ENCODE results near the gene CDC73.
A peak's percentile ranks its signal among the peaks of the same experiment; 100 is the strongest.
"Not testable (repeated sequence)": the region's sequence is repeated elsewhere in the genome, so short reads cannot be mapped to it uniquely, and the experiment has no call there.

The CDC73 gene

DNA sequence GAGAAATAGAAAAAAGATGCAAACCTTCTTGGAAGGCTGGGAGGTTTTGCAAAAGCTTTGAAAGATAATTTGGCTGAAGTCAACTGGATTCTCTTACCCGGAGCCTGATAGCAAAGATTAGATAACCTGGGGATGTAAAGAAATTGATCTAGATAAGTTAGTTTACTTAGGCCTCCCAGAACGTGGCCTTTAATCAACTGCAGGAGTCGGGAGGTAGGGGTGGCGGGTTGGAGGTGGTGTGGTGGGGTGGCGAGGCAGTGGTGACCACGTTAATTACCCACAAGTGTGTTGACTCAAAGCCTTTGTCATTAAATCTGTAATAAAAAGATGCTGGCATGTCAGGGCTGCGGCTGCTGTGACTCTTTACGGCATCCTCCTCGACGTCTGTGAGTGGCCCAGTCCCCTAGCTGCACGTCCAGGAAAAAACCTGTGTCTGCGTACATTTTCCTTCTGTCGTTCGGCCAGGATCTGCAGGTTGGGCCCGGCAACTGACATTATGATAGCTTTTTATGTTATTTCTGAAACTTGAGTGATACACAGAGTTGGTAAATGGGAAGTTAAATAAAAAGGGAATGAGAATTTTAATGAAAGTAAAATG is 115.6 kb downstream of the CDC73 start:
- no peak for DNase-seq

DNA sequence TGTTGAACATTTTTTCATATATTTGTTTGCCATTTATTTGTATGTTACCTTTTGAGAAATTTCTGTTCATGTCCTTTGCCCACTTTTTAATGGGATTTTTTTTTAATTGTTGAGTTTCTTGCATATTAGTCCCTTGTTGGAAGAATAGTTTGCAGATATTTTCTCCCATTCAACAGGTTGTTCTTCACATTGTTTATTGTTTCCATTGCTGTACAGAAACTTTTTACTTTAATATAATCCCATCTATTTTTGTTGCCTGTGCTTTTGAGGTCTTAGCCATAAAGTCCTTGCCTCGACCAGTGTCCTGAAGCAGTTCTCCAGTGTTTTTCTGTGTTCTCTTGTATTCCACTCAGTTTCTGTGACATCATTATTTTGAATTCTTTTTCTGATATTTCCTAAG is 118.8 kb downstream of the CDC73 start:
- no peak for DNase-seq

DNA sequence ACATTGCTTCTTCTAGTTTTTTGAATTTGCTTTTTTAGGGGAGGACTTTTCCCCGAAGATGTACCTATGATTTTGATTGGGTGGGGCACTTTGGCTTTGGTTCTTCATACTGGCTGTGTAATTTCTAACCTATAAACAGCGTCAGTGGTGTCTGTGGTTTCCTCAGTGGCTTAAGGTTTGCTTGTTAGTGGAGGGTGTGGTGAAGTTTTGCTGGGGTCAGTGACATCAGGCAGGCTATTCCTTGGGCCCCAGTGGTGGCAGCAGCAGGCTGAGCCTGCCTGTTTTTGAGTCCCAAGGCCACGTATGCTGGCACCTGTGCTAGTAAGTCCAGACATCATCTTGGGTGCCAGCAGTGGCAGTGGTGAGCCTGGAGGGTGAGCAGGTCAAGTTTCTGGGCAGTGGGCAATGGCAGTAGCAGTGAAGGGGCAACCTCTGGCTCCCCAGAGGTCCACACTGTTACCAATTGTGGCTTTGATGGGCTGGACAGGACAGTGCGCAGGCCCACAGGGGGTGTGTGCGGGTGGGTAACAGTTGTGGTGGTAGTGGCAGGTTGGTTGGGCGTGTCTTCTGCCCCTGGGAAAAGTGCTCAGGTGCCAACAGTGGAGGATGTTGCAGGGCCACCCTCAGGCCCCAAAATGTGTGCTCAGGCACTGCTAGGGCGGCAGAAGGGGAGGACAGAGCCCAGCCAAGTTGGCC is 119.4 kb downstream of the CDC73 start:
- peak; percentile 20 for DNase-seq

GRCh38 chr1:193242000-193242399 is 120.2 kb downstream of the CDC73 start:
- DNase-seq = no peak

- DNase-seq = no peak
Measured at GRCh38 chr1:193249187-193249586, 127.4 kb downstream of the CDC73 start.

- DNase-seq = no peak
Measured at GRCh38 chr1:193251950-193252349, 130.1 kb downstream of the CDC73 start.

- DNase-seq = no peak
Measured at GRCh38 chr1:193256019-193256418, 134.2 kb downstream of the CDC73 start.

GRCh38 chr1:193259636-193260035 is 137.8 kb downstream of the CDC73 start:
- no peak for DNase-seq

DNA sequence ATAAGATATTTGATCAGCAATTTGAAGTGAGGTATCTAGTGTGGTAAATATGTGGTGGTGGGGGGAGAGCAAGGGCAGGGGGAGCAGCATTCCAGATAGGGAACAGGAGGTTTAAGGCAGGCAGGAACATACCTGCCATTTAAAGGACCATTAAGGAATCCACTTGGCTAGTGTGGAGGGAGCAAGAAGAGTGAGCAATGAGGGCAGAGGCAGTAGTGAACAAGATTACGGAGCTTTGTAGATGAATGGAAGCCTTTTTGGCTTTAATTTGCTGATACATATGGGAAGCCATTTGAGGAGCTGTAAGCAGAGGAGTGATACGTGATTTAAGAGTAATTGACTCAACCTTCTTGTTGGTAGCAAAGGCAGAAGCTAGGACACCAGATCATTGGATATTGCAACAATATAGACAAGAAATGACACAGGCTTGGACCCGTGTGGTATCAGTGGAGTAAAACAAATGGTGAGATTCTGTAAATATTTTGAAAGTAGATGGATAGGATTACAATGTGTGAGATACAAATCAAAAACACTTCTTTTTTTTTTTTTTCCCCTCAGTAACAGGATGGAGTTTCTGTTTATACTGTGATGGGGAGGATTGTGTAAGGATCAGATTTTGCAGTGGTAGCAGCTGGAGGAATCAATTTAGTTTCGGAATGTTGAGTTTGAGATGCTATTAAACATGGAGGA is 138.4 kb downstream of the CDC73 start:
- DNase-seq = no peak

- no peak for DNase-seq
Measured at GRCh38 chr1:193260896-193261295, 139.1 kb downstream of the CDC73 start.

DNA sequence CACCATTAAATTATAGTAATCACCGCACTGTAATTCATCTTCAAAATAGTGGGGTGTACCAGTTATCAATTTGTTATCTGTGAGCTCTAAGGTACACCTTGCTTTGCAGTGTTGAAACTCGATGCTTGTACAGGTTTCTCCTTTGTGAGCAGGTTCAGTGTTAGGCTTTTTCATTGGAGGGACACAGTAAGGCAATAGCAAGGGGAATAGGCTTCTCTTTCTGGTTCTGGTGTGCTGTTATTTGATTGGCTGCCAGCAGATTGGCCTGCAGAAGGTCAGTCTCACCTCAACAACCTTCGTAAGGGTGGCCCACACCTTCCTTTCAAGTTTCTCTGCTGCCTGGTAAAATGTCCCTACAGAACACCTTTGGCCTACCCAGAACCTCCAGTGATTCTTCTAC is 140.8 kb downstream of the CDC73 start:
- DNase-seq = no peak

GRCh38 chr1:193264313-193265065 is 142.7 kb downstream of the CDC73 start:
- no peak for DNase-seq

- DNase-seq = no peak
Measured at GRCh38 chr1:193265716-193266115, 143.9 kb downstream of the CDC73 start.

DNA sequence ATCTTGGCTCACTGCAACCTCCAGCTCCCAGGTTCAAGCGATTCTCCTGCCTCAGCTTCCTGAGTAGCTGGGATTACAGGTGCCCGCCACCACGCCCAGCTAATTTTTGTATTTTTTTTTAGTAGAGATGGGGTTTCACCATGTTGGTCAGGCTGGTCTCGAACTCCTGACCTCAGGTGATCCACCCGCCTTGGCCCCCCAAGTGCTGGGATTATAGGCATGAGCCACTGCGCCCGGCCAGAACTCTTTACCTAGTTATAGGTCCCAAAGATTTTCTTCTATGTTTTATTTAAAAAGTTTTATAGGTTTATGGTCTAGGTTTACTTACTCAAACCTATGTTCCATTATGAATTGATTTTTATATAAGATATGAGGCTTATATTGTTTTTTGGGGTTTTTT is 145.0 kb downstream of the CDC73 start:
- DNase-seq = not testable (repeated sequence)

- DNase-seq = no peak
Measured at GRCh38 chr1:193270996-193271395, 149.2 kb downstream of the CDC73 start.

GRCh38 chr1:193275773-193276172 is 153.9 kb downstream of the CDC73 start:
- no peak for DNase-seq

DNA sequence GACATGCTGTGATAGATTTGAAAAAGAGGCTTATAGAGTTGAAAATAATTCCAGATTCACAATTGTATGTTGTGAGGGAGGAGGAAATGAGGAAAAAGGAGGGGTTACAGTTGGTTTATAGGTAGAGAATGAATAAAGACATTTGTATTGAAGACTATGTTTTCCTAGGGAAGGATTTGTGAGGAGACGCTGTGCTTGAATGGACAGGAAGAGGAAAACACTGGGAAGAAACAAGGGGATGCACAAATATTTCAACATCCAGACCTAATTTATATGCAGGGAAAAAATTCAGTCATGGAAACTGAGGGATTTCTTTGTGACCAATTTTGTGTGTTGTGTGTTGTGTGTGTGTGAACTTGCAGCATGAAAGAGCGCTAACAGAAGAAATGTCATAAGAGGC is 157.1 kb downstream of the CDC73 start:
- no peak for DNase-seq

DNA sequence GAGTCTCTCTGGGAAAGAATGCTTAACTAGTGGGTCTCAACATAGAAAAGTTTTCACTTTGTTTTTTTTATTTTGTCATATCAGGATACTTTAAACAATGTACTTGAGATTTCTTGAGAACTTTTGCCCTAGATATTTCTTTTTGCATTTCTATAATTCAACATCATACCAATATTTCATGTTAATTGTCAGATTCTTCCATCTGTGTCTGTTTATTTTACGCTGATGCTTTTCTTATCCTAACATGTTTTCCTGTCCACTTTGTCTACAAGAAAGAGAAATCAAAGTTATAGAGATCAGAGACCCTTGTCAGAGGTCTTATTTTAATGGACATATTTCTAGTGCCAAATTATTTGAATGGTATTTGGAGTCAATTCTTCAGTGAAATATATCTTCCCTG is 160.1 kb downstream of the CDC73 start:
- no peak for DNase-seq

GRCh38 chr1:193283016-193283415 is 161.2 kb downstream of the CDC73 start:
- DNase-seq = no peak

DNA sequence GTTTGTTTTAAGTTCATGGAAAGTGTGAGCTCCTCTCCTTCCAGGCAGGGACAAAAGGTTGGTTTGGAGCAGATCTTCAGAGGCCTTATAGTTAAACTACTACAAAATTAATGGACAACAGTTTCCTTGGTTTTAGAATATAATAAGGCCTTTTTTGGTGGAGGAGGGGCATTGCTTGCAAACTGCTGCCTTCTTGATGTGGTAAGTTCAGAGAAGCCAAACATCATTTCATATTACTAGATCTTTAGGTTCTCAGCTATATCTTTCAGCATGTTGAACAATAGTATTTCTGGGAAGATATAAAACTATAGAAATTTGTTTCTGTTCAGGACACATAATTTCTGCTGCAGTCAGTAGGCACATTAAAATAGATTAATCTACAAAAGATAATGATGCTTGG is 162.4 kb downstream of the CDC73 start:
- DNase-seq = no peak

- DNase-seq = no peak
Measured at GRCh38 chr1:193285641-193286040, 163.8 kb downstream of the CDC73 start.

DNA sequence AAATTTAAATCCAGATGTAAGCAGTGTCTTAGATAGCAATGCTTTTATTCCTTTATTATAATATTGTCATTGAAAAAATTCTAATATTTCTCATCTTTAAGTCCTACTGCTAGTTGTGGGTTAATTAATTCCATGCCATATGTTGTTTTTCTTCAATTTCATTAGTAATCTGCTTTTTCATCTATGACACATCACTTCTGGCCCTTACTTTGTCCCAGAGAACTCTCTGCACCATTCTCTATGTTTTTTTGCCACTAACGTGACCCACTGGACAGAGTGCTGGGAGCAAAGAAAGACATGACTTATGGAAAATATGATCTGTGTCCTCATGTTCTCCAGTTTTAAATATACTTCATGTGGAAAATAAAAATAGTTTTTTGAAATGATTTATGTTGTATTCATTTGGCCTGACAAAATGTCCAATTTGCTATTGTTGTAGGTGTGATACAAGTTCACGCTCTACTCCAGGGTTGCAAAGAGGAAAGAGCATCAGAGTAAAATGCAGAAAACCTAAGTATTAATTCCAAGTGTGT is 166.8 kb downstream of the CDC73 start:
- DNase-seq = not testable (repeated sequence)

DNA sequence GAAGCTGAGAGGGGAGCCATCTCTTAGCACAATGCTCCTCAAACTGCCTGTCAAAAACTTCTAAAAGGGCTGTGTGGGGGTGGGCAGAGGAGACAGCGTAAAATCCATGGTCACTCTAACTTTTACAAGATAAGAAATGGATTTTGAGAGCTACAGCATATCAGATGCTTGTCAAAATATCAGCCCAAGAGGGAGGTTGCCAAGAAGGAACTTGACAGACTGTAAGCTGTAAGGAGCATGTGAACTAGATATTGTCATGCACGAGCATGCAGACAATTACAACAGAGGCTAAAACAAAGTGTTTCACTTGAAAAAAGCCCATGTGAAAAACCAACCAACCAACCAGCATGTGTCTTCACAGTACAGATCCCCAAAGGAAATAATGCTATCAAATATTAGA is 171.9 kb downstream of the CDC73 start:
- no peak for DNase-seq

Data from CD4-positive, alpha-beta T cell treated with Interleukin-21 for 1 hour (primary cell).